HG03039 (cell line): ENCODE data around the gene ZFHX3.

Experiments
- ATAC-seq: cut with Tn5 transposase; IDR thresholded peaks from one replicate; pipeline ENCODE4 v1.9.1; 2021; ENCODE audit warnings: mild to moderate bottlenecking, moderate library complexity; ENCODE audit not compliant: unreplicated experiment

The ZFHX3 gene

GRCh38 chr16:72886346-72886974 lies 161.5 kb downstream of the ZFHX3 start:
- no peak for ATAC-seq

- ATAC-seq: no peak
Observed at GRCh38 chr16:72884573-72884972, 163.4 kb downstream of the ZFHX3 start.

DNA sequence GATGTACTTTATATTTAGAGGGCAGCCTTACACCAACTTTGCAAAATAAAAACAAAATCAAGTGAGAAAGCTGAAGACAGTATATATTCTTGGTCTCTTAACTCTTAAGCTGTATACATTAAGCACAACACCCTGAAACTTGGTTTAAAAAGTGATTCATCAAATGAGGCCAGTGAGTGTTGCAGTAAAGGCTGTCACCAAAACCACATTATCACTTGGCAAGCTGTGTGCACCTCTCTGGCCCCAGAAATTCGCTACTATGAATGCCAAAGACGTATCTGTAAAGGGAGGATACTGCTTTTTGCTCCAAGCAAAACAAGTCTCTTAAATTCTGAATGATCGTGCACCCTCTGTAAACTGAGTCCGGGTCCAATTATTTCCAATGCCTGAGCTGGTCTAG lies 163.9 kb downstream of the ZFHX3 start:
- no peak for ATAC-seq

- ATAC-seq: no peak
Observed at GRCh38 chr16:72879846-72880245, 168.1 kb downstream of the ZFHX3 start.

- ATAC-seq: no peak
Observed at GRCh38 chr16:72878301-72879269, 169.3 kb downstream of the ZFHX3 start.

GRCh38 chr16:72877374-72878028 lies 170.4 kb downstream of the ZFHX3 start:
- ATAC-seq: no peak

DNA sequence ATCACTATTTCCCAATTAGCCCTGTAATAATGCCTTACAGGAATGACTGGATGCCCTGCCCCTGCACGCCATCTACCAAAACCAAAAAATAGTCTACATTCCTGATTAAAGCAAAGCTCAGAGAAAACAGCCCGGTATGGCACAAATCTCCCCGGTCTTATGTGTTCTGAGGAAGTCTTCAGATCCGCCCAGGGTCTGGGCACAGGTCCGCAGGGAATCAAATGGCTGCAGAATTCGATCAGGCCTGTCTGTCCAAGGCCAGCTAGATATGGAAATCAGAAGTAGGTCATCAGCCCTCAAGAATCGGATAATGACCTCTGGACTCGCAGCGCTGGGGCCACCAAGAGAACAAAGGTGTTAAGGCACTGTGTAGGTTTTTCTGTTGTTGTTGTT lies 171.0 kb downstream of the ZFHX3 start:
- no peak for ATAC-seq

DNA sequence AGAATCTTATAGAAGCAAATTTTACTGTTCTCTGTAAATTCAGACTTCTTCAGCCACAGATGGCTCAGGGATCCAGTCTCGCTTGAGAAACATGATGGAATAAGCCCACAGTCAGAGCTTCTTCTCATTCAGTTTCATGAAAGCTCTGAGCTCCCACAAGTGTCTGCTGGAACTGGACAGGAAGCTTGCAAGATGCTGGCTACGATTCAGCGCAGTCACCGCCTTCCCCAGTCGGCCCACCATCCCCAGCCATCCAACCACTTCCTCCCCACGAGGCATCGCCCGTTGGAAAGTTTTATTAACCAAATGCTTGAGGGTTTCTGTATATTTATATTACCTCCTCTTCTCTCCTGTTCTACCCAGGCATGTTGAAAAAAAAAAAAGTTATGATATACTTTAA lies 171.7 kb downstream of the ZFHX3 start:
- ATAC-seq: no peak

DNA sequence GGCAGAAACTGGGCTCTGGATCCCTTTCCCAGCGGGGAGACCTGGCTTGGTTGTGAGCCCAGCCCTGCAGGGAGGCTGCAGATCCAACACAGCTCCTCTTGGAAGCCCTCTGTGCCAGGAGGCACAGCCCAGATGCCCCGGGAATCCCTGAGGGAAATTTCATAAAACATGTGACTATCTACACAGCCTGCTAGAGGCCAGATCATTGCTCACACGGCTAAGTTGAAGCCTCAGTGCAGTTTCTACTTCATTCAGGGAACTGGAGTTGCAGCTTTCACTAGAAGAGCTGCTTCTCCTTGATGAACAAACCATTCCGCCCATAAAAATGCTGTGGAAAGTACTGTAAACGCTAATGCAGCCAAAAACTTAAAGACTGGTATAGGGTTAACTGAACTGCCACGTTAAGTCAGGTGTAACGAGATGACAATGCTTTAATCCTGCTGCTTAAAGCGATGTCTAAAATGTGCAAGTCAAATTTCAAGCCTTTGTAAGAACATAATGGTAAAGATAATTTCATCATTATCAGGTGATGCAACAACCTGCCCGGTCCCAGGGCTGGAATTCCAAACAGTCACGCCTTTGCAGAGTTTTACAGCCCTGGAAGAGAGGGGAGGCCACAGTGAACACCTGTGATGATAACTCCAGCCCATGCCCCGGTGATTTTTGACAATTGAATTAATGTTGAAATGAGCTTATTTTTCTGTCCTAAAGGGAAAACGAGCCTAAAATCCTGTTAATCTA lies 172.5 kb downstream of the ZFHX3 start:
- no peak for ATAC-seq

DNA sequence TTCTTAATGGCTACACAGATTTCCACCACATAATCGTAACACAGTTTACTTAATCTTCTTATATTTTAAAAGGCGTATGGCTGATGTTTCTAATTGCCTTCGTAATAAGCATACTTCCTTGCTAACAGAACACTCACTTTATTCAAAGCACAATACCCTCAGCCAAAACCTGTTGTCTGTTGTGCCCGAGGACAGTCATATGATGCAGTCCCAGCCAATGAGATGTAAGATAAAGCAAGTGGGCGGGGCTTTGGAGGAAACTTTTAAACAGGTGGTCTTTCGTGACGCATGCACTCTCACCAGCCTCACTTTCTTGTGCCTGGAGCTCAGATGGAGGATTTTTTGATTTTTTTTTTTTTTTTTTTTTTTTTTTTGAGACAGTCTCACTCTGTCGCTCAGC lies 174.1 kb downstream of the ZFHX3 start:
- ATAC-seq: no peak

GRCh38 chr16:72873044-72873443 lies 174.9 kb downstream of the ZFHX3 start:
- no peak for ATAC-seq

- no peak for ATAC-seq
Observed at GRCh38 chr16:72865835-72866234, 182.1 kb downstream of the ZFHX3 start.

- ATAC-seq: no peak
Observed at GRCh38 chr16:72865258-72865657, 182.7 kb downstream of the ZFHX3 start.

- ATAC-seq: no peak
Observed at GRCh38 chr16:72864130-72864833, 183.6 kb downstream of the ZFHX3 start.

DNA sequence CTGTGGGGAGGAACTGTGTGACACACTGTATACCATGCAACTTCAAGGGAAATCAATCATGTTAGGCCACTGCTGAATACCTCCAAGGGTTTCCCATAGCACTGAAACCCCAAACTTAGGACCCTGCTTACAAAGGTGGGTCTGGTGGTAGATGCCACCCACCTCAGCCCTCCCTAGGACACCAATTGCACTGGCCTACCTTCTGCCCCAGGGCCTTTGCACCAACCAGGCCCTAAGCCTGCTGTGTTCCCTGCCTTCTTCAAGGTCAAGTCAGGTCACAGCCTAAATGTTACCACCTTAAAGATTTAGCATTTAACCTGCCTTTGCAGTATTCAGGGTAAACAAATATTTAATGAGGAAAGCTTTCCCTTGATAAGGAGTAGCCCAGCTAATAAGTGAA lies 185.8 kb downstream of the ZFHX3 start:
- no peak for ATAC-seq

- no peak for ATAC-seq
Observed at GRCh38 chr16:72860726-72861562, 187.0 kb downstream of the ZFHX3 start.

GRCh38 chr16:72859581-72859980 lies 188.3 kb downstream of the ZFHX3 start:
- ATAC-seq: no peak

GRCh38 chr16:72858665-72859493 lies 189.0 kb downstream of the ZFHX3 start:
- ATAC-seq: no peak
